Measurements from ENCODE around the gene MSX1.

GRCh38 chr4:4810778-4811177 is 48.7 kb upstream of the MSX1 start:
- TF ChIP-seq POLR2A (IDR thresholded peaks at IDR 0.05; ENCODE audit: low read depth, low read length) (no peak), SPI1 (IDR thresholded peaks at IDR 0.05; ENCODE audit: low read depth, low read length) (no peak)

All from GM12891 (cell line).